Mesodermal cell (in vitro differentiated cells): ENCODE measurements around the gene ANKRD34A. TPM values are rescaled to one million over a fixed set of nuclear protein-coding genes. Genes with fewer than 3 reads are reported as not detected.
A peak's percentile ranks its signal among the peaks of the same experiment; 100 is the strongest.

Experiments
- H3K27ac ChIP-seq: 2 replicates; pipeline ENCODE4 v1.7.0; 2013; ENCODE audit warnings: mild to moderate bottlenecking, low read depth, low read length, moderate library complexity; ENCODE audit not compliant: severe bottlenecking
- H3K36me3 ChIP-seq: 2 replicates; pipeline ENCODE4 v1.7.1; 2013; ENCODE audit warnings: mild to moderate bottlenecking, low read length, moderate library complexity; ENCODE audit not compliant: control insufficient read depth, insufficient read depth
- H3K4me1 ChIP-seq: one replicate; pipeline ENCODE4 v1.7.1; 2013; ENCODE audit warnings: mild to moderate bottlenecking, low read length; ENCODE audit not compliant: insufficient read depth, control insufficient read depth, poor library complexity, severe bottlenecking
- H3K4me3 ChIP-seq: 2 replicates; pipeline ENCODE4 v1.7.0; 2013; ENCODE audit warnings: low read length, control low read depth, mild to moderate bottlenecking; ENCODE audit not compliant: insufficient read depth, poor library complexity, severe bottlenecking; ENCODE audit errors: extremely low read depth
- H3K9me3 ChIP-seq: 2 replicates; pipeline ENCODE4 v1.7.1; 2013; ENCODE audit warnings: mild to moderate bottlenecking, low read length, moderate library complexity; ENCODE audit not compliant: control insufficient read depth
- WGBS, 2 experiments: methylation state at CpG; one replicate each; pipeline ENCODE4 v1.1.5; 2013; ENCODE audit warnings: missing lambda C conversion rate in 2 of 2; ENCODE audit not compliant: insufficient coverage in 2 of 2; 5-methylcytosine and 5-hydroxymethylcytosine counted together
- polyA plus RNA-seq, 2 experiments: library from polyadenylated mRNA; stranded (reverse); fragments of 50-300 nt; gene quantifications; one replicate each; pipeline ENCODE4 v1.2.3, GENCODE V29; 2013

The ANKRD34A gene
- 1.1 TPM for polyA plus RNA-seq (2013, experiment 1 of 2)
- 0.71 TPM for polyA plus RNA-seq (2013, experiment 2 of 2)

DNA sequence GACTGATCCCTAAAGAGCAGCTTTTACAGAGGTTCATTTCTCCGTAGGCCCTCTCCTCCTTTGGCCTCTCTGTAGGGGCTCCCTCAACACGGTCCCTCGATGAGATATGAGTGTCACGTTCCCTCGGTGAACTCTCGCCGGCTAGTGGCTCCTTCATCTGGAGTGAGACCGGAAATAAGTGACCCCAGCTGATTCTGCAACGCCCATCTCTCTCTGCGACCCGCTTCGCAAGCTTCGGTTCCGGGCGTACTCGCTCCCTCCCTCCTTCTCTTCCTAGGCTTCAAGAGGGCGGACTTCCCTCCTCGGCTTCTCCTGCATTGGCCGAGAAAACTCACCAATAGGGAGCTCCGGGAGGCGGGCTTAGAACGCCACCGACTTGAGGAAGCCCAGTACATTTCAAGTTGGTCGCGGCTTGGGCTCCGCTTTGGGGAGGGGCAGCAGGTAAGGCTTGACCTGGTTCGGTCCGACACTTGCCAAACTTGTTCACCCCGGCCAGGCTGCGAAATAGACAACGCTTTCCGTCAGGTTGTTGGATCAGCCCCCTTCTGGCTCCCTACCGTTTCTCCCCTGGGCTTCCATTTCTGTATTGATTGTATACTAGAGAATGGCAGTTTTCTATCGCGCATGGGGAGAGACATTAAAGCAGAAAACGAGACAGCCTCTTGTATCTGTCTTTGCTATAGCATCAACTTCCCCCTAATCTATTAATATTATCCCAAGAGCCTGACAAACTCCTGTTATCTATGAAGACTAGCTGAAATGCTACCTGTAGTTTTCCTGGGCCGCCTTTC, at the start of gene ANKRD34A, which contains the start of gene POLR3GL:
ANKRD34A (minus strand) TSS at position 248 of the 791 bp plus-strand sequence. CDS start 2,816 bp downstream, outside the sequence.
POLR3GL (plus strand) TSS at position 363 of the 791 bp plus-strand sequence. CDS start 10,176 bp downstream, outside the sequence.
- Histone ChIP-seq H3K4me3 (peak within 1 kb of the TSS; percentile 60), H3K4me1 (peaks cover 21% of the 10 kb centered on the region), H3K27ac (peak within 1 kb of the TSS; percentile 71), H3K9me3 (peaks cover 7% of the 10 kb centered on the region), H3K36me3 (no peaks in the 10 kb centered on the region)
- WGBS, 2 experiments: 3 to 4% methylated on average over 29 to 30 of the region's 37 CpGs

DNA sequence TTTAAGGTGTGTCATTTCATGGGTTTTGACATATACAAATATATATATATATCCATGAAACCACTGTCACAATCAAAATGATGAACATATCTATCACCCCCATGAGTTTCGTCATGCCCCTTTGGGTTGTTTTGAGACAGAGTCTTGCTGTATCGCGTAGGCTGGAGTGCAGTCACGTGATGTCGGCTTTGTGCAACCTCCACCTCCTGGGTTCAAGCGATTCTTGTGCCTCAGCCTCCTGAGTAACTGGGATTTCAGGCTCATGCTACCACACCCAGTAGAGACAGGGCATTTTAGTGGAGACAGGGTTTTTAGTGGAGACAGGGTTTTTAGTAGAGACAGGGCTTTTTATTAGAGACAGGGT, 49.2 kb upstream of the ANKRD34A start:
- WGBS, 2 experiments: 90 to 93% methylated on average over 5 to 6 of the region's 6 CpGs

DNA sequence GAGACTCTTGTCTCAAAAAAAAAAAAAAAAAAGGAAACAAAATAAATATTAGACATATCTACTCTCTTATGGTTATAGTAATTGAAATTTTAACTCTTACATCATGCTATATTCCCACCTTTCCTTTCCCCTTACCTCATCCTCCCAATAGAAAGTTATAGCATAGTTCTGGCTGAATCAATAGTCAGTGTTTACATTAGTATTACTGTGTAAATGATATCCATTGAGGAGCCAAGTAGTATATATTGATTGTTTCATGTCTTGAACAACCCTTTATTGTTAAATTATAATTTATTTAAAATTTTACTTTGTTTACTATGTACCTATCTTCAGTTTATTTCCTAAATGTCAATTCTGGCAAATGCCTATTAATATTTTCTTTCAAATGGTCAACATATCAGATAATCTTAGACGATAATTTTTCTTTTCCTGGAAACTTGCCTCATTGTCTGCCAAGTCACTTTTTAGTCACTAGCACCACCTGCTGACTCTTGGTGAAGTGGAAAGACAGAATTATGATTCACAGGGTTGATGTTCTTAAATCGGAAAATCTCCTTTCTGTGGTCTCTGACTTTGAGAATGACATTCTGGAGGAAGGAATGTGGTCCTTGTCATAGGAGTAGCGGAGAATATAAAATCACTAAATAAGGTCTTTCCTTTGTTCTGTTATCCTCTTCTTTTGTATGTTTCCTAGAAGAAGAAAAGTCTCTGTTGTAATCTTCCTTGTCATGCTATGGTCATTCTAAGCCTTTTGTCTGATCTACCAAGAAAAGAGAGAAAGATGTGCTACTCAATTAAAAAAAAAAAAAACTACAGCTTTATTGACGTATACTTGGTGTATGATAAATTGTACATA, 48.6 kb upstream of the ANKRD34A start:
- 33% methylated on average over 1 of the region's 4 CpGs; no CpG with 5 or more reads in 1 of the 2 experiments for WGBS, 2 experiments
- Histone ChIP-seq H3K4me3 (no peak overlapping the region), H3K27ac (no peak overlapping the region), H3K4me1 (no peaks in the 10 kb centered on the region), H3K9me3 (no peaks in the 10 kb centered on the region), H3K36me3 (no peaks in the 10 kb centered on the region)

More for the DNA sequence above, 49.2 kb upstream of the ANKRD34A start:
- no peaks in the 10 kb centered on the region for H3K9me3 ChIP-seq
- H3K4me1 ChIP-seq: no peaks in the 10 kb centered on the region
- H3K36me3 ChIP-seq: no peaks in the 10 kb centered on the region
- no peak overlapping the region for H3K4me3 ChIP-seq
- H3K27ac ChIP-seq: no peak overlapping the region

DNA sequence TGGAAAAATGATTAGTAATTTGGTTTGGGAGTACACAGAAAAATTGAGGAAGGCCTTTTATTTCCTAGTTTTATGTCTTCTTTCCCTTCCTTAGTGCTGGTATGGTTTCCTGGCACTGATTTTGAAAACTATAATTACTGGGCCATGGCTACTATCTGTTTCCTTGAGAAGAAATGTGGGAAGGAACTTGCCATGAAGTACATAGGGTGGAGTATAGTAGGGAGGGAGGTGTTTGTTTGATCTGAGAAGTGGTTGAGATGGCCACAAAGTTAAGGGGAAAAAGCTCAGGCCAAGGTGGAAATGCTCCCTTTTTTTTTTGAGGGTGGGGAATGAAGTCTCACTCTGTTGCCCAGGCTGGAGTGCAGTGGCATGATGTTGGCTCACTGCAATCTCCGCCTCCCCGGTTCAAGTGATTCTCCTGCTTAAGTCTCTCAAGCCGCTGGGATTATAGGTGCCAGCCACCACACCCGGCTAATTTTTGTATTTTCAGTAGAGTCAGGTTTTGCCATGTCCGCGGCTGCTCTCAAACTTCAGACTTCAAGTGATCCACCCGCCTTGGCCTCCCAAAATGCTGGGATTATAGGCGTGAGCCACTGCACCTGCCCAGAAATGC, 45.9 kb upstream of the ANKRD34A start:
- Histone ChIP-seq H3K4me1 (peaks cover 4% of the 10 kb centered on the region), H3K27ac (no peak overlapping the region), H3K4me3 (no peak overlapping the region), H3K9me3 (no peaks in the 10 kb centered on the region), H3K36me3 (no peaks in the 10 kb centered on the region)
- WGBS, 2 experiments: 88 to 92% methylated on average over 8 of the region's 8 CpGs

DNA sequence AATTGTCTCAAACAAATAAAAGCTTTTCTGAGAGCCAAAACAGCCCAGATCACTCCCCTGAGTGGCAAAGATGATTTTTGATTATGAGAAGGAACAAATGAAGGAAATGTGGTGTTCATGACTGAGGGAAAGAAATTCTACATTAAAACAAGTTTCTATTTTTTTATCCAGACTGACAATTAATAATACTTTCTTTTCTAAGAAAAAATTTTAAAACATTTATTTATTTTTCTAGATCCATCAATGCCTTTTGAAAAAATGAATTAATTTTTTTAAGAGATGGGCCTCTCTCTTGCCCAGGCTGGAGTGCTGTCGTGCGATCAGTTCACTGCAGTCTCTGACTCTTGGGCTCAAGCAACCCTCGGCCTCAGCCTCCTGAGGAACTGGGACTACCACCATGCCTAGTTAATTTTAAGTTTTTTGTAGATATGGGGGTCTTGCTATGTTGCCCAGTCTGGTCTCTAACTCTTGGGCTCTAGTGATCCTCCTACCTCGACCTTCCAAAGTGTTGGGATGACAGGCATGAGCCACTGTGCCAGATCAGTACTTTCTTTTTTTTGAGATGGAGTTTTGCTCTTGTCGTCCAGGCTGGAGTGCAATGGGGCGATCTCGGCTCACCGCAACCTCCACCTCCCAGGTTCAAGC, 43.2 kb upstream of the ANKRD34A start:
- Histone ChIP-seq H3K4me1 (peaks cover 4% of the 10 kb centered on the region), H3K9me3 (no peaks in the 10 kb centered on the region)
- WGBS, 2 experiments: 78 to 93% methylated on average over 2 to 3 of the region's 8 CpGs

DNA sequence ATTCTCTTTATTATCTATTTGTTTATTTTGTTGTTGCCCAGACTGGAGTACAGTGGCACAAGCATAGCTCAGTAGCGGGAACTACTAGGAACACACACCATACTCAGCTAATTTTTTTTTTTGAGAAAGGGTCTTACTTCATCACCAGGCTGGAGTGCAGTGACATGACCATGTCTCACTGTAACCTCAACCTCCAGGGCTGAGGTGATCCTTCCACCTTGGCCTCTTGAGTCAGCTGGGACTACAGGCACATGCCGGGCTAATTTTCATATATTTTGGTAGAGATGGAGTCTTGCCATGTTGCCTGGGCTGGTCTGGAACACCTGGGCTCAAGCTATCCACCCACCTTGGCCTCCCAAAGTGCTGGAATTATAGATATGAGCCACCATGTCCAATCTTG, 37.3 kb upstream of the ANKRD34A start:
- WGBS, 2 experiments: 100% methylated on average over 1 of the region's 2 CpGs; no CpG with 5 or more reads in 1 of the 2 experiments

More for the DNA sequence above, 43.2 kb upstream of the ANKRD34A start:
- Histone ChIP-seq H3K36me3 (no peaks in the 10 kb centered on the region), H3K27ac (no peak overlapping the region), H3K4me3 (no peak overlapping the region)

DNA sequence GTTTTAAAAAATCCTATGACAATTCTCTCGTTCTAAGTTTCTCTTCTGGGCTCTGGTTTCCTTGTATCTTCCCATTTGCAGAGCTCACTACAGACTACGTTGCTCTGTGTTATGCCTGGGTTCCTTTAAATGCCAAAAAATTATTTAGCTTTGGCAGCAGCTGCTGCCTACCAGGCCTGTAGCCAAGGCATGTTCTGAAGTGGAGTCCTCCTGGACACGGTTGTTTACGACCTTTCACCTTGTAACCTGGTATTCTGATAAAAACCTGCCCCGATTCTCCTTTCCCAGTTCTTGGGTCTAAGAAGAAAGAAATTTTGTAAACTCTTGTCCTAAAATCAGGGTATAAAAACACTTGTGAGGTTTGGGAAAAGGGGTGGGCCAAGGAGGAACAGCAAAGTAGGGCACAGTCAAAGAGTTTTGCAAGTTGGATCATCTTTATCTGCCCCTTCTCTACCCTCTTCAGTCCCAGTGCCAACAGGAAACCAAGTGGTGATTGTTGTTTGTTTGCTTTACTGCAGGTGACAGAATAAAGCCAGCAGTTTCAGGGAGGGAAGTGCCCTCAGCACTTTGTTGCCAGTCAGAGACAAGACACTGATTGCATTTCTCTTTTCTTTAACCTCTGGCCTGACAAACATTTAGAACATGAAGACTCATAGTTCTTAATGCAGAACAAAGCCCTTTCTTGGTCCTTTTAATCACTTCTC, 35.1 kb upstream of the ANKRD34A start:
- H3K36me3 ChIP-seq: peaks cover 12% of the 10 kb centered on the region
- H3K27ac ChIP-seq: no peak overlapping the region
- H3K4me3 ChIP-seq: no peak overlapping the region
- H3K9me3 ChIP-seq: no peaks in the 10 kb centered on the region
- peaks cover 16% of the 10 kb centered on the region for H3K4me1 ChIP-seq
- 88 to 91% methylated on average over 4 of the region's 5 CpGs for WGBS, 2 experiments

More for the DNA sequence above, 37.3 kb upstream of the ANKRD34A start:
- Histone ChIP-seq H3K9me3 (no peaks in the 10 kb centered on the region), H3K36me3 (no peaks in the 10 kb centered on the region), H3K4me1 (peaks cover 12% of the 10 kb centered on the region), H3K4me3 (no peak overlapping the region), H3K27ac (no peak overlapping the region)

DNA sequence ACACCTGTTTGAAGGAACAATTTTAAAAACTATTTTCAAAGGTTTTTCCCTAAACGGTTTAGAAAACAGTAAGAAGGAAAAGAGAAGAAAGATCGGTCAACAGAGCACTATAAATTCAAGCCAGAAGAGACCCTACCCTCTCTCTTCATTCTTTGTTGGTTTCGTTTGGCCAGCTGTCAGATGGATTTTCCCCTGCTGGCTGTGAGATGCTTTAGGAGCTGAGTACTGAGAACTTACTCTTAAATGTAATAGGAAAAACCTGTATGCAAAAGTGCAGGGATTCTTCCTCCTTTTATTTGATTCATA, 33.3 kb upstream of the ANKRD34A start:
- no CpG with 5 or more reads among the region's 3 CpGs for WGBS, 2 experiments
- peak overlapping the region; percentile 45 for H3K27ac ChIP-seq
- H3K4me1 ChIP-seq: peaks cover 25% of the 10 kb centered on the region
- H3K4me3 ChIP-seq: no peak overlapping the region
- H3K36me3 ChIP-seq: peaks cover 30% of the 10 kb centered on the region
- no peaks in the 10 kb centered on the region for H3K9me3 ChIP-seq

DNA sequence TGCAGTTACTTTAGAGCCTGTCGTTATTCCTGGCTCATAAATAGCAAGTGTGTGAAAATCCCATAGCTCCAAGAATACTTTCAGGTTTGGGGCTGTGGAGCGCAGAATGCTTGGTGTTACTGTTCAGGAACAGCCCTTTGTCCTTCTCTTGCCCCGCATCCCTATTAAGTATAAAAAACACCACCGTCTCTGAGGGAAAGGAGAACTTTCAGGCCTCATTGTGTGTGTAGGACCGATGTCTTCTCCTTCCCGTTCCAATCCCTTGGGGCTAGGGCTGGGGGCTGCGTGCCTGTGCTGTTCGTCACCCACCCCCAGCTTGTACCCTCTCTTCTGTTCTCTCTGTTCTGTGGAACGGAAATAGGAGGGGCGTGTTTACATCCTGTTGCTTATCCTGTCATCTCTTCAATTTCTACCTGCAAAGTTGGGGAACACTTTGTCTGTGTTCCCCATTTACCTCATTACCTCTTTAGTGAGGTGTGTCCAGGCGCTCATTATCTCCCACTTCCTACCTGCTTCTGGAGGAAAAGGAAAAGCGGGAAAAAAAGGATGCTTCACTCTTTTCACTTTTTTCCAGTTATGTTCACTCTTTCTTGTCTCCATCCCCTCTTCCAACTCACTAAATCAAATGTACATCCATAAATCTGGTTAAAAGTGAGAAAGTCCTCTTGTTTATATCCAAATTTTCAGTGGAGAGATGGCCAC, 32.8 kb upstream of the ANKRD34A start:
- Histone ChIP-seq H3K4me3 (peak overlapping the region; percentile 77), H3K36me3 (peaks cover 35% of the 10 kb centered on the region), H3K4me1 (peaks cover 29% of the 10 kb centered on the region), H3K9me3 (no peaks in the 10 kb centered on the region), H3K27ac (peak overlapping the region; percentile 84)
- 42 to 49% methylated on average over 7 to 8 of the region's 12 CpGs for WGBS, 2 experiments
